K562 (cell line): ENCODE measurements around the gene RBM22. TPM values are rescaled to one million over a fixed set of nuclear protein-coding genes. Genes with fewer than 3 reads are reported as not detected.

ENCODE experiments used
- ATAC-seq: fragments of 200-7000 bp; cut with Tn5 transposase; 3 replicates; pipeline ENCODE4 v1.9.1; 2020; ENCODE audit warnings: moderate library complexity
- BruUV-seq: library from RNA; stranded (reverse); fragments of 400-500 nt; replicated peaks from 2 replicates; lab custom pipeline; 2021; lab: Mats Ljungman, UMichigan
- CTCF ChIA-PET: fragments of 300-600 bp; formaldehyde crosslinking; extraction: SDS; loops from one replicate; lab custom pipeline; 2021; ENCODE audit warnings: low intra/inter-chr PET ratio; lab: Yijun Ruan, JAX
- POLR2A ChIA-PET: fragments of 300-600, 350-650 bp; sonication (Branson Sonifier 250); formaldehyde crosslinking; extraction: SDS; loops from one replicate; lab custom pipeline; 2021; ENCODE audit warnings: antibody characterized with exemption, inconsistent platforms; lab: Yijun Ruan, JAX
- DNase-seq, 4 experiments: peaks; one replicate each; pipeline versions ENCODE4 v3.0.0 to v3.0.0-alpha.2; 2011 to 2018; ENCODE audit warnings: low spot score in 3 of 4, mixed read lengths in 3 of 4; ENCODE audit errors: extremely low read depth in 1 of 4
- FAIRE-seq: peaks from 2 replicates; lab custom pipeline; 2011; peaks lifted over from hg19 to GRCh38; lab: Jason Lieb, UNC
- H2AFZ ChIP-seq: 2 replicates; pipeline ENCODE4 v1.6.0; 2011; ENCODE audit warnings: low read depth, low read length, control low read depth, inconsistent platforms
- H3K27ac ChIP-seq: fragments of 200-600 bp; 3 replicates; pipeline ENCODE4 v1.8.0; 2011; ENCODE audit warnings: low read depth, mild to moderate bottlenecking, control low read depth, inconsistent platforms, low read length, moderate library complexity, mixed read lengths; ENCODE audit errors: extremely low read depth
- H3K27me3 ChIP-seq, 2 experiments: fragments of 300-600 bp in 1 of 2; 2 replicates in 1 of 2; 3 replicates in 1 of 2; pipeline versions ENCODE4 v1.6.0 to v1.8.0; 2011; ENCODE audit warnings: inconsistent platforms in 2 of 2, low read length in 2 of 2, mild to moderate bottlenecking in 1 of 2, mixed read lengths in 1 of 2, moderate library complexity in 1 of 2; ENCODE audit not compliant: control insufficient read depth in 2 of 2, insufficient read depth in 2 of 2
- H3K36me3 ChIP-seq: fragments of 300-600 bp; 3 replicates; pipeline ENCODE4 v1.8.0; 2011; ENCODE audit warnings: mild to moderate bottlenecking, low read length, inconsistent platforms; ENCODE audit not compliant: control insufficient read depth, insufficient read depth
- H3K4me1 ChIP-seq, 2 experiments: fragments of 200-600 bp in 1 of 2; replicated peaks in 1 of 2; 2 replicates in 1 of 2; 3 replicates in 1 of 2; pipeline versions ENCODE4 v1.5.1 to v1.8.0; 2011; ENCODE audit warnings: inconsistent platforms in 2 of 2, low read length in 2 of 2, mild to moderate bottlenecking in 1 of 2, mixed read lengths in 1 of 2, moderate library complexity in 1 of 2; ENCODE audit not compliant: control insufficient read depth in 2 of 2, insufficient read depth in 2 of 2
- H3K4me2 ChIP-seq: 2 replicates; pipeline ENCODE4 v1.6.1; 2011; ENCODE audit warnings: low read length, control low read depth, inconsistent platforms, mixed read lengths; ENCODE audit not compliant: insufficient read depth
- H3K4me3 ChIP-seq: fragments of 200-600 bp; sonication (generic), shearing (Covaris generic); 2 replicates; pipeline ENCODE4 v1.5.1; 2016; ENCODE audit warnings: control low read depth, inconsistent platforms
- H3K79me2 ChIP-seq: fragments of 200-600 bp; 3 replicates; pipeline ENCODE4 v1.8.0; 2011; ENCODE audit warnings: low read length, inconsistent platforms; ENCODE audit not compliant: control insufficient read depth, insufficient read depth
- H3K9ac ChIP-seq, 2 experiments: 2 replicates each; pipeline versions ENCODE4 v1.6.0 to v1.6.1; 2011; ENCODE audit warnings: low read depth in 2 of 2, low read length in 2 of 2, control low read depth in 1 of 2, inconsistent platforms in 1 of 2, mild to moderate bottlenecking in 1 of 2, mixed read lengths in 1 of 2; ENCODE audit not compliant: insufficient read depth in 1 of 2
- H3K9me1 ChIP-seq: one replicate; pipeline ENCODE4 v1.6.0; 2011; ENCODE audit warnings: inconsistent platforms, mild to moderate bottlenecking, low read length, moderate library complexity; ENCODE audit not compliant: control insufficient read depth, insufficient read depth
- H3K9me3 ChIP-seq: replicated peaks from 2 replicates; pipeline ENCODE4 v1.5.1; 2011; ENCODE audit warnings: low read depth, low read length, inconsistent platforms; ENCODE audit not compliant: control insufficient read depth, insufficient read depth
- H4K20me1 ChIP-seq: replicated peaks from 2 replicates; pipeline ENCODE4 v1.6.1; 2011; ENCODE audit warnings: low read length, inconsistent platforms, mixed read lengths; ENCODE audit not compliant: control insufficient read depth, insufficient read depth
- ARHGAP35 ChIP-seq: fragments of 450-650 bp; IDR thresholded peaks from 2 replicates; pipeline ENCODE4 v1.6.1; 2018; ENCODE audit not compliant: partially characterized antibody
- CBX3 ChIP-seq, 2 experiments: IDR thresholded peaks; 1 replicate in 1 of 2; 2 replicates in 1 of 2; pipeline ENCODE4 v1.6.1; 2012; ENCODE audit warnings: inconsistent platforms in 2 of 2, low read length in 2 of 2, borderline replicate concordance in 1 of 2, control low read depth in 1 of 2
- ERF ChIP-seq: fragments of 450-650 bp; formaldehyde crosslinking; IDR thresholded peaks from 2 replicates; pipeline ENCODE4 v1.4.0; 2020; ENCODE audit warnings: mild to moderate bottlenecking, mixed read lengths
- ETS1 ChIP-seq: conservative IDR thresholded peaks from 2 replicates; pipeline ENCODE4 v1.6.1; 2011; ENCODE audit warnings: low read depth, mild to moderate bottlenecking, low read length; ENCODE audit not compliant: control insufficient read depth
- HDGF ChIP-seq: fragments of 450-650 bp; IDR thresholded peaks from 2 replicates; pipeline ENCODE4 v1.6.1; 2016
- KDM1A ChIP-seq, 2 experiments: fragments of 450-650 bp; IDR thresholded peaks; 2 replicates each; pipeline ENCODE4 v1.6.1; 2016; ENCODE audit warnings: mild to moderate bottlenecking in 2 of 2
- MXD1 ChIP-seq: fragments of 250-450 bp; sonication (Bioruptor Pico); IDR thresholded peaks from 2 replicates; pipeline ENCODE4 v1.8.0; 2021; ENCODE audit warnings: borderline replicate concordance, mild to moderate bottlenecking, moderate library complexity; ENCODE audit not compliant: poor library complexity, severe bottlenecking
- NFATC3 ChIP-seq: fragments of 450-650 bp; IDR thresholded peaks from 2 replicates; pipeline ENCODE4 v1.6.1; 2017; ENCODE audit warnings: mild to moderate bottlenecking
- RBBP5 ChIP-seq: fragments of 200-600 bp; sonication (generic); IDR thresholded peaks from 2 replicates; pipeline ENCODE4 v1.6.1; 2012; ENCODE audit warnings: borderline replicate concordance, mild to moderate bottlenecking, low read length, control low read depth, inconsistent platforms; ENCODE audit not compliant: insufficient read depth, poor library complexity, severe bottlenecking
- SMAD1 ChIP-seq: fragments of 150-350 bp; IDR thresholded peaks from 2 replicates; pipeline ENCODE4 v1.6.1; 2014; ENCODE audit warnings: low read length, low read depth; ENCODE audit not compliant: partially characterized antibody
- TGIF2 ChIP-seq: sonication (generic); formaldehyde crosslinking; IDR thresholded peaks from 2 replicates; pipeline ENCODE4 v1.8.1; 2022; ENCODE audit warnings: mild to moderate bottlenecking, missing genetic modification reagents, moderate library complexity
- ZBED1 ChIP-seq: IDR thresholded peaks from 2 replicates; pipeline ENCODE4 v1.6.1; 2014
- ZBTB12 ChIP-seq: fragments of 250-450 bp; sonication (Bioruptor Pico); IDR thresholded peaks from 2 replicates; pipeline ENCODE4 v1.4.0; 2020
- ZNF766 ChIP-seq: fragments of 200-800 bp; sonication (Bioruptor generic); conservative IDR thresholded peaks from 2 replicates; pipeline ENCODE4 v1.6.1; 2016; ENCODE audit warnings: missing genetic modification characterization, missing compliant biosample characterization
- WGBS: fragments of 100-300 bp; shearing (Covaris generic); methylation state at CpG from one replicate; pipeline ENCODE4 v1.1.6; 2016; ENCODE audit warnings: low coverage, mixed read lengths; ENCODE audit not compliant: insufficient coverage; ENCODE audit errors: missing lambda C conversion rate; 5-methylcytosine and 5-hydroxymethylcytosine counted together
- in situ Hi-C: fragments of 300-500 bp; cut with MboI; formaldehyde crosslinking; loops from 4 replicates; pipeline ENCODE4 v1.15.0; 2018; ENCODE audit warnings: inconsistent platforms, mixed read lengths
- intact Hi-C: fragments of 100-400 bp; cut with micrococcal nuclease; formaldehyde crosslinking; loops from 2 replicates; pipeline ENCODE4 v1.14.2; 2022
- polyA plus RNA-seq, 8 experiments: library from polyadenylated mRNA; depleted of rRNA in 4 of 8; stranded (reverse) in 5 of 8; unstranded in 3 of 8; fragments of >200 nt; fragmentation: Nextera tagmentation in 2 of 8; fragmentation: Illumina TruSeq in 1 of 8; extraction: Ambion mirVana in 2 of 8; extraction: Trizol in 1 of 8; gene quantifications; 2 replicates each; pipeline versions ENCODE4 v1.2.1 to v1.2.3, GENCODE V29; 2011 to 2014; ENCODE audit warnings: inconsistent platforms in 1 of 8, missing spikeins in 1 of 8
- total RNA-seq, 7 experiments: library from RNA; depleted of rRNA in 6 of 7; stranded (reverse); fragments of >200 nt in 6 of 7; fragmentation: Illumina TruSeq in 2 of 7; extraction: Trizol in 2 of 7; gene quantifications; 2 replicates each; pipeline versions ENCODE4 v1.2.1 to v1.2.3, GENCODE V29; 2011 to 2021; ENCODE audit warnings: low replicate concordance in 1 of 7
- TF ChIP-seq, protein P1 (sequence below): fragments of 450-650 bp; IDR thresholded peaks from 2 replicates; pipeline ENCODE4 v1.6.1; 2018; ENCODE audit warnings: mild to moderate bottlenecking, low read depth; ENCODE audit not compliant: partially characterized antibody

RBM22 gene
- total and polyA plus RNA-seq, 9 of the 15 experiments (the other 6 are each of a cell fraction or from before 2014, with no cell fraction given) = 31.3 to 82.2 (median 44.8) TPM

- DNase-seq = no peak
- ChIA-PET POLR2A (interaction anchor here (0.6 to 1.5 kb wide), 5 partner anchors 10 to 35 kb away, joined by 3 to 4 read pairs (median 3); partner anchors contain the start of gene DCTN4), CTCF (no interaction called here)
- H3K36me3 ChIP-seq = peaks cover 69% of the 10 kb centered on the region
- no TSS peak for BruUV-seq
- ATAC-seq = no peak
- H3K79me2 ChIP-seq = peaks cover 31% of the 10 kb centered on the region
- no peak overlapping the region for H3K4me2 ChIP-seq
- in situ Hi-C loops = no loop called here
- no peak for FAIRE-seq
- H3K9ac ChIP-seq = no peak overlapping the region
- no peak overlapping the region for H3K4me3 ChIP-seq
- H4K20me1 ChIP-seq = 0 out of 2 replicates have a peak, but pooled peaks cover 3% of the 10 kb centered on the region
- no peak overlapping the region for H3K27ac ChIP-seq
- no peak overlapping the region for H2AFZ ChIP-seq
- WGBS = 93% methylated on average over 6 of the region's 6 CpGs
- no peak for TF ChIP-seq ETS1
- no peak for TF ChIP-seq ERF
- no peak for TF ChIP-seq ZBTB12
- no peak for TF ChIP-seq HDGF
- no peak for TF ChIP-seq SMAD1
- no peak for TF ChIP-seq CBX3 (IDR thresholded peaks at IDR 0.05; ENCODE audit: borderline replicate concordance in 1 of 2, low read length in 2 of 2)
- TF ChIP-seq KDM1A (IDR thresholded peaks at IDR 0.05) = no peak
- TF ChIP-seq, protein P1, sequence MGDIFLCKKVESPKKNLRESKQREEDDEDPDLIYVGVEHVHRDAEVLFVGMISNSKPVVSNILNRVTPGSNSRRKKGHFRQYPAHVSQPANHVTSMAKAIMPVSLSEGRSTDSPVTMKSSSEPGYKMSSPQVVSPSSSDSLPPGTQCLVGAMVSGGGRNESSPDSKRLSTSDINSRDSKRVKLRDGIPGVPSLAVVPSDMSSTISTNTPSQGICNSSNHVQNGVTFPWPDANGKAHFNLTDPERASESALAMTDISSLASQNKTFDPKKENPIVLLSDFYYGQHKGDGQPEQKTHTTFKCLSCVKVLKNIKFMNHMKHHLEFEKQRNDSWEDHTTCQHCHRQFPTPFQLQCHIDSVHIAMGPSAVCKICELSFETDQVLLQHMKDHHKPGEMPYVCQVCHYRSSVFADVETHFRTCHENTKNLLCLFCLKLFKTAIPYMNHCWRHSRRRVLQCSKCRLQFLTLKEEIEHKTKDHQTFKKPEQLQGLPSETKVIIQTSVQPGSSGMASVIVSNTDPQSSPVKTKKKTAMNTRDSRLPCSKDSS = no peak
- TF ChIP-seq ZBED1 = no peak
- TF ChIP-seq TGIF2 (CRISPR knock-in tag) = no peak
- no peak for TF ChIP-seq ZNF766
- no peak for TF ChIP-seq RBBP5
- TF ChIP-seq NFATC3 = no peak
- TF ChIP-seq ARHGAP35 = no peak
- TF ChIP-seq MXD1 (CRISPR knock-in tag) = no peak
- H3K4me1 ChIP-seq = peaks cover 13 to 14% of the 10 kb centered on the region in 2 experiments
- no peaks in the 10 kb centered on the region for H3K9me3 ChIP-seq
- H3K27me3 ChIP-seq = no peaks in the 10 kb centered on the region
- no peaks in the 10 kb centered on the region for H3K9me1 ChIP-seq
- intact Hi-C loops = no loop called here
These were observed 30.9 kb upstream of the RBM22 start for GRCh38 chr5:150731669-150732242.
